Prostate gland (tissue), 2 donors: Measurements from ENCODE around the gene CCDC92. TPM values are rescaled to one million over a fixed set of nuclear protein-coding genes. Genes with fewer than 3 reads are reported as not detected.

Experiments used
- DNase-seq: peaks from one replicate; pipeline ENCODE4 v3.0.0-alpha.2; 2019; ENCODE audit warnings: low spot score
- H3K27ac ChIP-seq, 2 donors: fragments of 200-600 bp; sonication (generic); 2 replicates each; pipeline ENCODE4 v1.5.1; 2017 to 2019
- H3K27me3 ChIP-seq: fragments of 200-600 bp; sonication (generic); replicated peaks from 2 replicates; pipeline ENCODE4 v1.5.1; 2019; ENCODE audit not compliant: insufficient read depth
- H3K36me3 ChIP-seq, 2 donors: fragments of 200-600 bp; sonication (generic); 1 replicate in 1 of 2; 2 replicates in 1 of 2; pipeline versions ENCODE4 v1.5.1 to v1.8.1; 2017 to 2019
- H3K4me1 ChIP-seq: fragments of 200-600 bp; sonication (generic); replicated peaks from 2 replicates; pipeline ENCODE4 v1.5.1; 2019
- H3K4me3 ChIP-seq, 2 donors: fragments of 200-600 bp; sonication (generic); 2 replicates each; pipeline ENCODE4 v1.5.1; 2017 to 2019
- H3K9me3 ChIP-seq: fragments of 200-600 bp; sonication (generic); 2 replicates; pipeline ENCODE4 v1.5.1; 2017
- POLR2A ChIP-seq: fragments of 450-650 bp; IDR thresholded peaks from one replicate; pipeline ENCODE4 v1.6.1; 2016; ENCODE audit warnings: antibody characterized with exemption, mild to moderate bottlenecking
- POLR2AphosphoS5 ChIP-seq: sonication (generic); formaldehyde crosslinking; IDR thresholded peaks from one replicate; pipeline ENCODE4 v1.6.1; 2017; ENCODE audit warnings: antibody characterized with exemption
- WGBS: methylation state at CpG from one replicate; pipeline ENCODE4 v1.1.5; 2018; 5-methylcytosine and 5-hydroxymethylcytosine counted together
- intact Hi-C: fragments of 100-400 bp; cut with DNase I; formaldehyde crosslinking; loops from one replicate; pipeline ENCODE4 v1.14.2; 2022
- total RNA-seq, 2 donors: library from RNA; depleted of rRNA; stranded (reverse); fragments of >200 nt; gene quantifications; one replicate each; pipeline ENCODE4 v1.1.0, GENCODE V29; 2016
- TF ChIP-seq, protein P1 (sequence below), 4 experiments: fragments of 200-600 bp in 2 of 4; fragments of 450-650 bp in 2 of 4; sonication (generic) in 2 of 4; IDR thresholded peaks; 1 replicate in 3 of 4; 2 replicates in 1 of 4; pipeline ENCODE4 v1.5.1; 2016 to 2019; ENCODE audit warnings: antibody characterized with exemption in 4 of 4, mild to moderate bottlenecking in 2 of 4, moderate library complexity in 2 of 4

Gene CCDC92
- total RNA-seq, 2 donors from 2014 or later = 22.4 to 42.9 TPM

DNA sequence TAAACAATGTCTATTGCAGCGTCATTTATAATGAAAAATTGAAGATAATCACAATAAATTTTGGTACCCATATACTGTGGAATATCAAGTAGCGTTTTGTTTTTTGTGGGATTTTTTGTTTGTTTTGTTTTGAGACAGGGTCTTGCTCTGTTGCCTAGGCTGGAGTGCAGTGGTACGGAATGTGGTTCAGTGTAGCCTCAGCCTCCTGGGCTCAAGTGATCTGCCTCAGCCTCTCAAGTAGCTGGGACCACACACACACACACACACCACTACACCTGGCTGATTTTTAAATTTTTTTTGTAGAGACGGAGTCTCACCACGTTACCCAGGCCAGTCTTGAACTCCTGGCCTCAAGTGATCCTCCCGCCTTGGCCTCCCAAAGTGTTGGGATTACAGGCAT lies 6.9 kb upstream of the CCDC92 start:
- intact Hi-C loops = no loop called here
- Histone ChIP-seq H3K9me3 (no peaks in the 10 kb centered on the region), H3K36me3 (no peaks in the 10 kb centered on the region), H3K4me1 (no peaks in the 10 kb centered on the region), H3K4me3 (no peak overlapping the region), H3K27ac (no peak overlapping the region), H3K27me3 (no peaks in the 10 kb centered on the region)
- 90% methylated on average over 6 of the region's 6 CpGs for WGBS
- no peak for TF ChIP-seq POLR2A
- TF ChIP-seq POLR2AphosphoS5 = no peak
- TF ChIP-seq, protein P1, sequence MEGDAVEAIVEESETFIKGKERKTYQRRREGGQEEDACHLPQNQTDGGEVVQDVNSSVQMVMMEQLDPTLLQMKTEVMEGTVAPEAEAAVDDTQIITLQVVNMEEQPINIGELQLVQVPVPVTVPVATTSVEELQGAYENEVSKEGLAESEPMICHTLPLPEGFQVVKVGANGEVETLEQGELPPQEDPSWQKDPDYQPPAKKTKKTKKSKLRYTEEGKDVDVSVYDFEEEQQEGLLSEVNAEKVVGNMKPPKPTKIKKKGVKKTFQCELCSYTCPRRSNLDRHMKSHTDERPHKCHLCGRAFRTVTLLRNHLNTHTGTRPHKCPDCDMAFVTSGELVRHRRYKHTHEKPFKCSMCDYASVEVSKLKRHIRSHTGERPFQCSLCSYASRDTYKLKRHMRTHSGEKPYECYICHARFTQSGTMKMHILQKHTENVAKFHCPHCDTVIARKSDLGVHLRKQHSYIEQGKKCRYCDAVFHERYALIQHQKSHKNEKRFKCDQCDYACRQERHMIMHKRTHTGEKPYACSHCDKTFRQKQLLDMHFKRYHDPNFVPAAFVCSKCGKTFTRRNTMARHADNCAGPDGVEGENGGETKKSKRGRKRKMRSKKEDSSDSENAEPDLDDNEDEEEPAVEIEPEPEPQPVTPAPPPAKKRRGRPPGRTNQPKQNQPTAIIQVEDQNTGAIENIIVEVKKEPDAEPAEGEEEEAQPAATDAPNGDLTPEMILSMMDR (IDR thresholded peaks at IDR 0.05) = no peak
- DNase-seq = no peak

DNA sequence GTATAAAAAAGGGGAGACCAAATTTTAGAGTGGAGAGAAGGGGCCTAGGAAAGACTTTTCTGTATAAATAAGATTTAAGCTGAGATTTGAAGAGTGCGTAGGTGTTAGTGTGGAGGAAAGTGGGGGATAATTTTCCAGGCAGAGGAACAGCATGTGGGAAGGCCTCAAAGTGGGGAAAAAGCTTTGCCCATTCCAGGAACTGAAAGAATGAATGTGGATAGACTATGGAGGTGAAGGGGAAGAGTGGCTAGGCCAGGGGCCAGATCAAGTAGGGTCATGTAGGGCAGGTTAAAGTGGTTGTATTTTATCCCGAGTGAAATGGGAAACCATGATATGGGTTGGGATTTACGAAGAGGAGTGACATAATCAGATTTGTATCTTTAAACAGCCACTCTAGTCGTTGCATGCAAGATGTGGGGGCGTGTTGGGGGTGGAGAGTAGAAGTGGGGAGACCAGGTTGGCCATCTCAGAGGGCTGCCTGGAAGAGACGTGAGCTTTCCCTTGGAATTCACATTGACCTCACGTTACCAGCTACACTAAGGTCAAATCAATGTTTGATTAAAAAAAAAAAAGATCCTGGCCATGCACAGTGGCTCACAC lies 3.7 kb upstream of the CCDC92 start:
- H3K27me3 ChIP-seq = no peaks in the 10 kb centered on the region
- H3K36me3 ChIP-seq = no peaks in the 10 kb centered on the region
- no peak for TF ChIP-seq POLR2AphosphoS5
- TF ChIP-seq, protein P1 (IDR thresholded peaks at IDR 0.05) = no peak
- TF ChIP-seq POLR2A = no peak
- H3K27ac ChIP-seq = no peak overlapping the region
- H3K4me3 ChIP-seq = no peak overlapping the region
- intact Hi-C loops = no loop called here
- H3K9me3 ChIP-seq = no peaks in the 10 kb centered on the region
- WGBS = 88% methylated on average over 7 of the region's 7 CpGs
- DNase-seq = no peak
- peaks cover 2% of the 10 kb centered on the region for H3K4me1 ChIP-seq

DNA sequence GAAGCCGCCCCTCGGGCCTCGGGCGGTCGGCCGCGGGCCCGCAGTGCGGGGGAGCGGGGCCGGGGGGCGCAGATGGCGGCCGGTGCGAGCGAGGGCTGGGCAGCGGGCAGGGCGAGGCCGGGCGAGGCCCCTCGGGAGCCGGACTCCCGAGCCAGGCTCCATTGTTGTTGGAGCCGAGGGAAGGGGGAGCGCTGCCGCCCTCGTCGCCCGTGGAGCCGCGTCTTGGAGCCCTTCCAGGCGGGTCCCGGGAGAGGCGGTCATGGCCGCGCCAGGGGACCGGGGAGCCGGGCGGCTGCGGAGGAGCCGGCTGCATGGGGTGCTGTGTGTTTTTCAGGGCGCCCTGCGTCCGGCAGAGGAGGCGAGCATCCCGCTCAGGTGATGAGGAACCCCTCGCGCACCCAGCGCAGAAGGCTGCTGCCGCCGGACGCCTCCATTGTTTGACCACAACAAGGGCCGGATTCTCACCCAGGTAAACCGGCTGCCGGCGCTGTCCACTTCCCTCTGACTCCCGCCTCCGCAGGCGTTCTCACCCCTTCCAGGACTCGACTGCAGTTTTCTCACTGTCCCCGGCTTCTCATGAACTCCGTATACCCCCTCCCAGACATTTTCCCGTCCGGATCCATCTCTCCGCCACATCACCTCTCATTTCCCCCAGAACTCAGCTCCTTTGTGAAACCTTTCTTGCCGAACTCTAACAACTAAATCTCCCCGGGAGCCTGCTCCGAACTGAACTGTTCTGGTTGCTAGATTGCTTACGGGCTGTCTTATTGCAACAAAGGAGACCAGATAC lies 1.1 kb upstream of the CCDC92 start:
- Histone ChIP-seq H3K36me3 (no peaks in the 10 kb centered on the region), H3K4me1 (peaks cover 2% of the 10 kb centered on the region), H3K9me3 (no peaks in the 10 kb centered on the region), H3K4me3 (peak overlapping the region; percentile 99), H3K27ac (peak overlapping the region; percentile 82 to 91), H3K27me3 (no peaks in the 10 kb centered on the region)
- TF ChIP-seq POLR2AphosphoS5 (no peak), POLR2A (no peak)
- TF ChIP-seq, protein P1 (IDR thresholded peaks at IDR 0.05) = no peak
- DNase-seq = peak; percentile 43
- WGBS = 1% methylated on average over 56 of the region's 69 CpGs
- intact Hi-C loops = loop anchor here (2.0 kb wide), 1 partner anchor 263 kb away; no protein-coding TSS in a partner anchor

DNA sequence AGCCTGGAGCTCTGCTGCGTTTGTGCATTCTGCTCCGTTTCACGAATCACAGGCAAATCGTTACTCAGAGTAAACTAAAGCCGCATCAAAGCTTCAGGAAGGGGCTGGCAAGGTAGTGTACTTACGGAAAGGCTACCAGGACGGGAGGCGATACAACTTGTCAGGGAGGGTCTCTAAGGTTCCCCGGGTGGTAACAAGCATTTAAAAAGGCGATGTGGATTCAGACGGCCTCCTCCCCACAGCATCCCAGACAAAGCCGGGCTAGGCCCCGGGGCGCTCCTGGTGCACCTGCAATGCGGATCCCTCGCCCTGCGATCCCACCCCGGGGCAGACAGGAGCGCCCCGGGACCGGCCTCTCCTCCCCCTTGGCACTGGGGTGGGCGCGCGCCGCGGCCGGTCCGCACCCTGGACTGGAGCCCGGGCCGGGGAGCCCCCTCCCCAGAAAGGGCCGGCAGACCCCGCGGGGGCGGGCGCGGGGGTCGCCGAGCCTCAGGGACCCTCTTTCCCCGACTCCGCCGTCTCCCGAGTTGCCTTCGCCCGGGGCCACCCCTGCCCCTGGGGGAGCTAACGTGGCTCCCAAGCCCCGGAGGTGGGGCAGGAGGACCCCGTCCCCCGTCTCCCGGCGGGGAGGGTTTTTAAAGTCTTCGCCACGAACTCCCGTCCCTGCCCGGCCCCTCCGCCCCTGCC lies 718 bp downstream of the CCDC92 start:
- under 1% methylated on average over 41 of the region's 55 CpGs for WGBS
- intact Hi-C loops = loop anchor here (2.0 kb wide), 1 partner anchor 261 kb away; no protein-coding TSS in a partner anchor
- H3K4me1 ChIP-seq = peaks cover 2% of the 10 kb centered on the region

More for the DNA sequence above, 718 bp downstream of the CCDC92 start:
- TF ChIP-seq POLR2AphosphoS5 = peak; percentile 35
- peak; percentile 5 for TF ChIP-seq POLR2A
- TF ChIP-seq, protein P1 (IDR thresholded peaks at IDR 0.05) = no peak
- Histone ChIP-seq H3K36me3 (no peaks in the 10 kb centered on the region), H3K9me3 (no peaks in the 10 kb centered on the region), H3K27ac (peak overlapping the region; percentile 94 to 95), H3K27me3 (no peaks in the 10 kb centered on the region), H3K4me3 (peak overlapping the region; percentile 99)
- peak; percentile 21 for DNase-seq
